ENCODE results near the gene SLC16A7. TPM values are rescaled to one million over a fixed set of nuclear protein-coding genes. Genes with fewer than 3 reads are reported as not detected.

The SLC16A7 gene
- total RNA-seq, 1 experiment from 2014 or later: 2.7 TPM

- Histone ChIP-seq H3K4me2 (no peak overlapping the region), H3F3A (ENCODE audit: insufficient read depth, low read depth) (peaks cover 4% of the 10 kb centered on the region; the same call in 1 of the 2 replicates), H3K27ac (no peak overlapping the region), H2AFZ (no peak overlapping the region), H3K27me3 (ENCODE audit: insufficient read depth, low read depth) (no peaks in the 10 kb centered on the region), H3K9me2 (ENCODE audit: insufficient read depth) (no peaks in the 10 kb centered on the region), H3K79me2 (ENCODE audit: low read depth) (no peaks in the 10 kb centered on the region), H3K4me3 (no peak overlapping the region), H4K20me1 (ENCODE audit: insufficient read depth) (no peaks in the 10 kb centered on the region), H3K4me1 (replicated peaks; ENCODE audit: insufficient read depth) (no peaks in the 10 kb centered on the region; the same call in 1 of the 2 replicates), H3K36me3 (ENCODE audit: low read depth) (no peaks in the 10 kb centered on the region), H3K9me3 (ENCODE audit: insufficient read depth, low read depth) (no peaks in the 10 kb centered on the region)
- ChIA-PET POLR2A (ENCODE audit: unreplicated experiment) (no interaction called here), CTCF (no interaction called here)
- intact Hi-C loops (cut with micrococcal nuclease; ENCODE audit: unreplicated experiment): no loop called here
- DNase-seq: no peak
- BruUV-seq (replicated peaks): no TSS peak
- TF ChIP-seq CTCF (conservative IDR thresholded peaks at IDR 0.05): no peak
- TF ChIP-seq EZH2 (IDR thresholded peaks at IDR 0.05; ENCODE audit: low read depth): no peak
Observed at GRCh38 chr12:59646636-59647035, 50.8 kb downstream of the SLC16A7 start.

GRCh38 chr12:59649203-59649602, 53.4 kb downstream of the SLC16A7 start:
- no peaks in the 10 kb centered on the region for H3K79me2 ChIP-seq (ENCODE audit: low read depth)
- H4K20me1 ChIP-seq (ENCODE audit: insufficient read depth): no peaks in the 10 kb centered on the region
- BruUV-seq (replicated peaks): no TSS peak
- no peaks in the 10 kb centered on the region; the same call in 1 of the 2 replicates for H3K4me1 ChIP-seq (replicated peaks; ENCODE audit: insufficient read depth)
- H3K4me2 ChIP-seq: no peak overlapping the region
- no peak for TF ChIP-seq EZH2 (IDR thresholded peaks at IDR 0.05; ENCODE audit: low read depth)
- TF ChIP-seq CTCF (conservative IDR thresholded peaks at IDR 0.05): no peak
- no peaks in the 10 kb centered on the region for H3K27me3 ChIP-seq (ENCODE audit: insufficient read depth, low read depth)
- no peaks in the 10 kb centered on the region for H3K36me3 ChIP-seq (ENCODE audit: low read depth)
- no peak overlapping the region for H2AFZ ChIP-seq
- ChIA-PET POLR2A (ENCODE audit: unreplicated experiment) (no interaction called here), CTCF (no interaction called here)
- intact Hi-C loops (cut with micrococcal nuclease; ENCODE audit: unreplicated experiment): no loop called here
- H3K4me3 ChIP-seq: no peak overlapping the region
- H3K27ac ChIP-seq: no peak overlapping the region
- DNase-seq: peak; percentile 4 to 72
- no peaks in the 10 kb centered on the region for H3K9me2 ChIP-seq (ENCODE audit: insufficient read depth)
- no peaks in the 10 kb centered on the region for H3K9me3 ChIP-seq (ENCODE audit: insufficient read depth, low read depth)
- peaks cover 4% of the 10 kb centered on the region; the same call in 1 of the 2 replicates for H3F3A ChIP-seq (ENCODE audit: insufficient read depth, low read depth)

GRCh38 chr12:59650588-59651228, 54.9 kb downstream of the SLC16A7 start:
- Histone ChIP-seq H2AFZ (no peak overlapping the region), H3K36me3 (ENCODE audit: low read depth) (no peaks in the 10 kb centered on the region), H3K27ac (no peak overlapping the region), H3F3A (ENCODE audit: insufficient read depth, low read depth) (peaks cover 4% of the 10 kb centered on the region; the same call in 1 of the 2 replicates), H4K20me1 (ENCODE audit: insufficient read depth) (no peaks in the 10 kb centered on the region), H3K4me2 (no peak overlapping the region), H3K9me3 (ENCODE audit: insufficient read depth, low read depth) (no peaks in the 10 kb centered on the region), H3K4me1 (replicated peaks; ENCODE audit: insufficient read depth) (no peaks in the 10 kb centered on the region; the same call in 1 of the 2 replicates), H3K4me3 (no peak overlapping the region), H3K9me2 (ENCODE audit: insufficient read depth) (no peaks in the 10 kb centered on the region), H3K27me3 (ENCODE audit: insufficient read depth, low read depth) (no peaks in the 10 kb centered on the region), H3K79me2 (ENCODE audit: low read depth) (no peaks in the 10 kb centered on the region)
- ChIA-PET POLR2A (ENCODE audit: unreplicated experiment) (no interaction called here), CTCF (no interaction called here)
- no TSS peak for BruUV-seq (replicated peaks)
- TF ChIP-seq EZH2 (IDR thresholded peaks at IDR 0.05; ENCODE audit: low read depth): no peak
- TF ChIP-seq CTCF (conservative IDR thresholded peaks at IDR 0.05): no peak
- intact Hi-C loops (cut with micrococcal nuclease; ENCODE audit: unreplicated experiment): loop anchor here (2.0 kb wide), 1 partner anchor 54 kb away; the partner anchor contains the start of gene SLC16A7
- no peak for DNase-seq
